Glutamatergic neuron (in vitro differentiated cells): ENCODE results near the gene NEAT1. TPM values are rescaled to one million over a fixed set of nuclear protein-coding genes. Genes with fewer than 3 reads are reported as not detected.

Source experiments
- DNase-seq: peaks from one replicate; pipeline ENCODE4 v3.0.0; 2022
- H3K27ac Mint-ChIP-seq: one replicate; pipeline ENCODE4 v1.8.0; 2020; ENCODE audit warnings: mild to moderate bottlenecking, mixed read lengths, inconsistent platforms; ENCODE audit not compliant: unreplicated experiment
- H3K27me3 Mint-ChIP-seq: one replicate; pipeline ENCODE4 v1.8.0; 2020; ENCODE audit warnings: mild to moderate bottlenecking, moderate library complexity, mixed read lengths, inconsistent platforms; ENCODE audit not compliant: unreplicated experiment
- H3K36me3 Mint-ChIP-seq: one replicate; pipeline ENCODE4 v1.8.0; 2020; ENCODE audit warnings: mild to moderate bottlenecking, mixed read lengths, inconsistent platforms; ENCODE audit not compliant: unreplicated experiment
- H3K4me1 Mint-ChIP-seq: one replicate; pipeline ENCODE4 v1.8.0; 2020; ENCODE audit warnings: mild to moderate bottlenecking, low read depth, mixed read lengths, inconsistent platforms; ENCODE audit not compliant: unreplicated experiment
- H3K4me3 Mint-ChIP-seq: one replicate; pipeline ENCODE4 v1.8.0; 2020; ENCODE audit warnings: mild to moderate bottlenecking, mixed read lengths, inconsistent platforms; ENCODE audit not compliant: unreplicated experiment
- H3K9me3 Mint-ChIP-seq: one replicate; pipeline ENCODE4 v1.8.0; 2020; ENCODE audit warnings: mild to moderate bottlenecking, moderate library complexity, mixed read lengths, inconsistent platforms; ENCODE audit not compliant: unreplicated experiment
- CTCF ChIP-seq: fragments of 200-600 bp; sonication (generic); IDR thresholded peaks from one replicate; pipeline ENCODE4 v1.5.0; 2021; ENCODE audit not compliant: partially characterized antibody, unreplicated experiment
- total RNA-seq: library from RNA; stranded (reverse); fragmentation: NEBNext Ultra II Directional; extraction: Animal tissue kit (Norgen Biotek cat#: 25700); gene quantifications from one replicate; pipeline ENCODE4 v1.2.1, GENCODE V29; 2021; ENCODE audit not compliant: unreplicated experiment

NEAT1 gene
- total RNA-seq, 1 donor from 2014 or later = 107 TPM

DNA sequence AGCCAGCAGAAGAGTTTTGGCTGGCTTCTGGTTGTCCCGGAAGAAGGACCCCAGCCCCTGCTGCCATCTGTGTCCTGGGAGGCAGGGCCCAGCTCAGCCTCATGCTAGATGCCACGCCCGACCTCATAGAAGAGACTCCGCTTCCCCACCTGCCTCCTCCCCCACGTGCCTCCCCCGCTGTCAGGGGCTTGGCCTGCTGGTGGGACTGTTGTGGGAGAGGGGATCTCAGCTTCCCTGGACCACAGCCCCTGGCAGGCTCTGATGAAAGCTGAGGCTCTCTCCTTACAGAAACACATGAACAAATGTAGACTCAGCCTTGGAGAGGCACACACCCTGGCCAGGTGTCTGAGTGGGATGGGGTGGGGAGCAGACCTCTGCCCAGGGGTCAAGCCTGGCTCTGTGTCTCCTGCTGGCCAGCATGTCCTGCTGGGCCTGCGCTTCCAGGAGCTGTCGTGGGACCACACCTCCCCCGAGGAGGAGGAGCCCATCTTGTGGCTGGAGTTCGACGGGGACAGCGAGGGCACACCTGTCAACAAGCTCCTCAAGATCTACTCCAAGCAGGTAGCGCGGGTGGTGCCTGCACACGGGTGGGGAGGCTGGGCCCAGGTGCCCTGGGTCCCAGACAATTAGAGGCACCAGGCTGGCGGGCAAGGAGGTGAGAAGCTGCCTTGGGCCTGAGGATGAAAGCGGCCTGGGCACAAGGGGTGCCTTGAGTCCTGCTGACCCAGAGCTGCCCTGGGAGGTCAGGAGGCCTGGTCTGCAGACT lies 22.1 kb upstream of the NEAT1 start:
- Mint-ChIP-seq H3K9me3 (peaks cover 11% of the 10 kb centered on the region), H3K27me3 (peaks cover 2% of the 10 kb centered on the region), H3K27ac (no peak overlapping the region), H3K4me1 (no peaks in the 10 kb centered on the region), H3K36me3 (no peaks in the 10 kb centered on the region), H3K4me3 (no peak overlapping the region)
- no peak for DNase-seq
- no peak for TF ChIP-seq CTCF

DNA sequence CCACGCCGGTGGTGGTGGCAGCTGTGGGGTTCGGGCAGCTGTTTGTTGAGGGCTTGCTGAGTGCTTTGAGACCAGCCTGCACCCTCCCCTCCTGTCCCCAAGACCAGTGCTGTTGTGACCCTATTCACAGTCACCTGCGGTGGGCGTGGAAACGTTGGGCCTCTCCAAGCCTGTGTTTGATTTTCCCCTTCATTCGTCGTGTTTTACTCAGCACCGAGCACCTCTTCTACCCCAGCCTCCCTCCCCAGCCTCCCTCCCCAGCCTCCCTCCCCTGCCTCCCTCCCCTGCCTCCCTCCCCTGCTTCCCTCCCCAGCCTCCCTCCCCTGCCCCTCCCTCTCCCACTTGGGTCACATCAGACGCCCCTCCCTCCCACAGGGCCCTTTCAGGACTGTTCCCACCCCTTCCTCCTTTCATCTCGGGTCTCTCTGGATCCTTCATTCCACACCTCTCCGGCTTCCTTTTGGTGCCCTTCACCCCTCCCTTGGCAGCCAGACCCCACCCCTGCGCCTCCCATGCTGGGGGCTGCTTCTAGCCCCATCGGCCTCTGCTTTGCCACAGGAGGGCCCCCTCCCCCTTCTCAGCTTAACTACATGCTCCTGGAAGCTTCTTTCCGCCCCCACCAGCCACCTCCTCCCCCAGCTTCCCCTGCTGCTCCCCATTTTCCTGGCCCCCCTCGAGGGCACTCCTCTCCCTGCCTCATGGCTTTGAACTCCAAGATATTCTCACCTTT lies 21.4 kb upstream of the NEAT1 start:
- TF ChIP-seq CTCF = no peak

DNA sequence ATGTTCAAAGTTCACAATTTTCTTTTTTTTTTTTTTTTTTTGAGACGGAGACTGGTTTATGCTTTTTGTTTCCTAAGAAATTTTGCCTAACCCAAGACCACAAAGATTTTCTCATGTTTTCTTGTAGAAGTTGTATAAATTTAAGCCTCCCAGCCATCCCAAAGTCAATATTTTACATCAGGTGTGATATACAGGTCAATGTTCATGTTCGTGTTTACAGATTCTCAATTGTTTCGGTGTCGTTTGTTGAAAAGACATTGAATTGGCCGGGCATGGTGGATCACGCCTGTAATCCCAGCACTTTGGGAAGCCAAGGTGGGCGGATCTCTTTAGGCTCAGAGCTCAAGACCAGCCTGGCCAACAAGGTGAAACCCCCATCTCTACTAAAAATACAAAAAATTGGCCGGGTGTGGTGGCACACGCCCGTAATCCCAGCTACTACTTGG lies 20.8 kb upstream of the NEAT1 start:
- no peak for DNase-seq
- TF ChIP-seq CTCF = no peak
- Mint-ChIP-seq H3K4me3 (no peak overlapping the region), H3K9me3 (peaks cover 11% of the 10 kb centered on the region), H3K4me1 (no peaks in the 10 kb centered on the region), H3K27ac (no peak overlapping the region), H3K36me3 (no peaks in the 10 kb centered on the region), H3K27me3 (peaks cover 2% of the 10 kb centered on the region)

More for the DNA sequence above, 21.4 kb upstream of the NEAT1 start:
- Mint-ChIP-seq H3K9me3 (peaks cover 11% of the 10 kb centered on the region), H3K4me1 (no peaks in the 10 kb centered on the region), H3K27me3 (peaks cover 2% of the 10 kb centered on the region), H3K4me3 (no peak overlapping the region), H3K36me3 (no peaks in the 10 kb centered on the region), H3K27ac (no peak overlapping the region)
- no peak for DNase-seq

- Mint-ChIP-seq H3K27ac (no peak overlapping the region), H3K4me1 (no peaks in the 10 kb centered on the region), H3K4me3 (no peak overlapping the region), H3K9me3 (peaks cover 6% of the 10 kb centered on the region), H3K36me3 (no peaks in the 10 kb centered on the region), H3K27me3 (peaks cover 2% of the 10 kb centered on the region)
- no peak for TF ChIP-seq CTCF
- no peak for DNase-seq
Measured at GRCh38 chr11:65402790-65403189, 19.8 kb upstream of the NEAT1 start.
